Measurements from ENCODE around the gene CST9.

DNA sequence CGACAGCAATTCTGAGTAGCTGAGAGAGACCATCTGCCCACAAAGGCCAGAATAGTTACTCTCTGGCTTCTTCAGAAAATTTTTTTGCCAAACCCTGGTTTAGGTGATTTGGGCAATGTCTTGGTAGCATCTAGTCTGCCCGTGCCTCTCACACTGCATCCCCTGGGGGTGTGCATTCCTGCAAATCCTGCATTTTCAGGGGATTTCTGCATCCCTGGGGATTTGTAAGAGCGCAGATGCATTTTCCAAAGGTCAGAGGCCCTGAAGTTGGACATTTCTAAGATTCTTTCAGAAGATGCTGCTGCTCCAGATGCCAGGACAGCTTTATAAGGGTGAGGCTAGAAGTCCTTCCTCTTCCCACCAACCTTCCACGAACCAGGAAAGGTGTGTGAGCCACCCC lies 4.0 kb downstream of the CST9 start:
- TF ChIP-seq, protein P1, sequence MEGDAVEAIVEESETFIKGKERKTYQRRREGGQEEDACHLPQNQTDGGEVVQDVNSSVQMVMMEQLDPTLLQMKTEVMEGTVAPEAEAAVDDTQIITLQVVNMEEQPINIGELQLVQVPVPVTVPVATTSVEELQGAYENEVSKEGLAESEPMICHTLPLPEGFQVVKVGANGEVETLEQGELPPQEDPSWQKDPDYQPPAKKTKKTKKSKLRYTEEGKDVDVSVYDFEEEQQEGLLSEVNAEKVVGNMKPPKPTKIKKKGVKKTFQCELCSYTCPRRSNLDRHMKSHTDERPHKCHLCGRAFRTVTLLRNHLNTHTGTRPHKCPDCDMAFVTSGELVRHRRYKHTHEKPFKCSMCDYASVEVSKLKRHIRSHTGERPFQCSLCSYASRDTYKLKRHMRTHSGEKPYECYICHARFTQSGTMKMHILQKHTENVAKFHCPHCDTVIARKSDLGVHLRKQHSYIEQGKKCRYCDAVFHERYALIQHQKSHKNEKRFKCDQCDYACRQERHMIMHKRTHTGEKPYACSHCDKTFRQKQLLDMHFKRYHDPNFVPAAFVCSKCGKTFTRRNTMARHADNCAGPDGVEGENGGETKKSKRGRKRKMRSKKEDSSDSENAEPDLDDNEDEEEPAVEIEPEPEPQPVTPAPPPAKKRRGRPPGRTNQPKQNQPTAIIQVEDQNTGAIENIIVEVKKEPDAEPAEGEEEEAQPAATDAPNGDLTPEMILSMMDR (IDR thresholded peaks at IDR 0.05; ENCODE audit: low read depth, low read length, poor library complexity, severe bottlenecking): no peak
- no peak for TF ChIP-seq EZH2phosphoT487 (IDR thresholded peaks at IDR 0.05; ENCODE audit: borderline replicate concordance, low read length)

Measured in DOHH2 (cell line).